HepG2 (cell line): ENCODE data around the gene PSMD12. TPM values are rescaled to one million over a fixed set of nuclear protein-coding genes. Genes with fewer than 3 reads are reported as not detected.

Experiments used
- ATF4 ChIP-seq, 2 experiments: fragments of 450-650 bp in 1 of 2; sonication (generic) in 1 of 2; formaldehyde crosslinking; IDR thresholded peaks; 2 replicates each; pipeline versions ENCODE4 v1.5.0 to v1.8.0; 2020 to 2022; ENCODE audit warnings: mild to moderate bottlenecking in 1 of 2, missing genetic modification reagents in 1 of 2
- CEBPG ChIP-seq: IDR thresholded peaks from 2 replicates; pipeline ENCODE4 v1.6.1; 2016
- CHD2 ChIP-seq: IDR thresholded peaks from 2 replicates; pipeline ENCODE4 v1.6.1; 2011; ENCODE audit warnings: low read depth, low read length, improper control_type of control experiment
- DPF2 ChIP-seq: sonication (generic); formaldehyde crosslinking; IDR thresholded peaks from 2 replicates; pipeline ENCODE4 v1.4.0; 2020; ENCODE audit warnings: mild to moderate bottlenecking, low read depth, missing genetic modification reagents, borderline replicate concordance
- ESRRA ChIP-seq: sonication (generic); formaldehyde crosslinking; IDR thresholded peaks from 2 replicates; pipeline ENCODE4 v1.5.1; 2020; ENCODE audit warnings: mild to moderate bottlenecking, low read depth, missing genetic modification reagents
- GATAD2A ChIP-seq: IDR thresholded peaks from 2 replicates; pipeline ENCODE4 v1.6.1; 2016
- HNRNPH1 ChIP-seq: fragments of 200-400 bp; formaldehyde crosslinking; optimal IDR thresholded peaks from 2 replicates; pipeline ENCODE3; 2017; ENCODE audit warnings: mild to moderate bottlenecking, low read depth, low read length
- KMT2B ChIP-seq: IDR thresholded peaks from 2 replicates; pipeline ENCODE4 v1.6.1; 2016; ENCODE audit warnings: missing genetic modification reagents, missing compliant biosample characterization
- MAFG ChIP-seq: sonication (generic); formaldehyde crosslinking; IDR thresholded peaks from 2 replicates; pipeline ENCODE4 v1.5.1; 2020; ENCODE audit warnings: mild to moderate bottlenecking, missing genetic modification reagents
- PCBP2 ChIP-seq: fragments of 200-400 bp; formaldehyde crosslinking; optimal IDR thresholded peaks from 2 replicates; pipeline ENCODE3; 2018; ENCODE audit warnings: low read length, low read depth; ENCODE audit not compliant: poor library complexity, severe bottlenecking
- ZBTB7A ChIP-seq: sonication (generic); formaldehyde crosslinking; IDR thresholded peaks from 2 replicates; pipeline ENCODE4 v1.8.0; 2022; ENCODE audit warnings: mild to moderate bottlenecking, missing genetic modification reagents
- ZNF12 ChIP-seq: sonication (generic); formaldehyde crosslinking; IDR thresholded peaks from 2 replicates; pipeline ENCODE4 v1.5.0; 2020; ENCODE audit warnings: missing genetic modification reagents
- ZNF281 ChIP-seq: sonication (generic); formaldehyde crosslinking; IDR thresholded peaks from 2 replicates; pipeline ENCODE4 v1.4.0; 2020; ENCODE audit warnings: missing genetic modification reagents, borderline replicate concordance
- ZNF407 ChIP-seq: sonication (generic); formaldehyde crosslinking; IDR thresholded peaks from one replicate; pipeline ENCODE4 v1.5.1; 2020; ENCODE audit warnings: mild to moderate bottlenecking, missing genetic modification reagents; ENCODE audit errors: not compliant biosample characterization
- ZNF569 ChIP-seq: sonication (generic); formaldehyde crosslinking; IDR thresholded peaks from 2 replicates; pipeline ENCODE4 v1.5.0; 2020; ENCODE audit warnings: mild to moderate bottlenecking, missing genetic modification reagents, moderate library complexity, borderline replicate concordance
- ZNF615 ChIP-seq: sonication (generic); formaldehyde crosslinking; IDR thresholded peaks from 2 replicates; pipeline ENCODE4 v1.5.0; 2020; ENCODE audit warnings: mild to moderate bottlenecking, missing genetic modification reagents, borderline replicate concordance
- ZNF709 ChIP-seq: sonication (generic); formaldehyde crosslinking; IDR thresholded peaks from 2 replicates; pipeline ENCODE4 v1.5.0; 2020; ENCODE audit warnings: mild to moderate bottlenecking, missing genetic modification reagents
- ZNF75D ChIP-seq: sonication (generic); formaldehyde crosslinking; IDR thresholded peaks from 2 replicates; pipeline ENCODE4 v1.8.1; 2023; ENCODE audit warnings: missing genetic modification reagents, mild to moderate bottlenecking, borderline replicate concordance
- ZNF879 ChIP-seq: sonication (generic); formaldehyde crosslinking; IDR thresholded peaks from 2 replicates; pipeline ENCODE4 v1.8.1; 2023; ENCODE audit warnings: missing genetic modification reagents
- polyA plus RNA-seq, 8 experiments: library from polyadenylated mRNA; depleted of rRNA in 3 of 8; stranded (reverse) in 7 of 8; unstranded in 1 of 8; fragments of >200 nt; fragmentation: Illumina TruSeq in 4 of 8; extraction: Trizol in 4 of 8; gene quantifications; 2 replicates each; pipeline versions ENCODE4 v1.2.1 to v1.2.3, GENCODE V29; 2011 to 2016; ENCODE audit warnings: low read depth in 4 of 8, missing spikeins in 1 of 8, mixed read lengths in 1 of 8; ENCODE audit not compliant: insufficient read depth in 1 of 8
- total RNA-seq, 5 experiments: library from RNA; depleted of rRNA; stranded (reverse); fragments of >200 nt; fragmentation: Illumina TruSeq; extraction: Trizol; gene quantifications; 2 replicates each; pipeline ENCODE4 v1.2.3, GENCODE V29; 2016; ENCODE audit warnings: low read depth in 1 of 5

Gene PSMD12
- total and polyA plus RNA-seq, 2 of the 13 experiments (the other 11 are each of a cell fraction or from before 2014, with no cell fraction given): 27.4 to 71.7 TPM

- 0 out of 4 replicates have a peak, but pooled peaks of 1 of the 2 experiments have one; percentile 15 for TF ChIP-seq ATF4 (CRISPR knock-in tag; IDR thresholded peaks at IDR 0.05)
- TF ChIP-seq DPF2 (CRISPR knock-in tag): no peak
- no peak for TF ChIP-seq ZNF12
- no peak for TF ChIP-seq ESRRA (CRISPR knock-in tag)
- TF ChIP-seq KMT2B: 0 out of 2 replicates have a peak, but pooled peaks have one; percentile 16
- TF ChIP-seq HNRNPH1: no peak
- no peak for TF ChIP-seq CHD2
- no peak for TF ChIP-seq ZNF281 (CRISPR knock-in tag)
- TF ChIP-seq CEBPG: no peak
- TF ChIP-seq ZNF879: no peak
- TF ChIP-seq ZNF615 (CRISPR knock-in tag): no peak
- TF ChIP-seq ZBTB7A (CRISPR knock-in tag): no peak
- no peak for TF ChIP-seq ZNF407
- TF ChIP-seq ZNF569 (CRISPR knock-in tag): no peak
- no peak for TF ChIP-seq PCBP2
- no peak for TF ChIP-seq MAFG (CRISPR knock-in tag)
- peak; percentile 64 for TF ChIP-seq GATAD2A
- no peak for TF ChIP-seq ZNF75D (CRISPR knock-in tag)
- no peak for TF ChIP-seq ZNF709 (CRISPR knock-in tag)
Measured at GRCh38 chr17:67374329-67375053, 8.1 kb upstream of the PSMD12 start (continued).
